GM10248 (cell line): ENCODE results near the gene CACNG7.
A peak's percentile ranks its signal among the peaks of the same experiment; 100 is the strongest.
"Not testable (repeated sequence)": the region's sequence is repeated elsewhere in the genome, so short reads cannot be mapped to it uniquely, and the experiment has no call there.

Experiments used
- CTCF ChIA-PET: fragments of 300-600 bp; sonication (Branson Sonifier 250); formaldehyde crosslinking; extraction: SDS; loops from one replicate; lab custom pipeline; 2021; ENCODE audit warnings: antibody characterized with exemption; lab: Yijun Ruan, JAX
- POLR2A ChIA-PET: fragments of 350-650 bp; sonication (Branson Sonifier 250); formaldehyde crosslinking; extraction: SDS; loops from one replicate; lab custom pipeline; 2020; ENCODE audit warnings: antibody characterized with exemption; lab: Yijun Ruan, JAX
- DNase-seq: peaks from one replicate; pipeline ENCODE4 v3.0.0; 2012; ENCODE audit errors: extremely low spot score
- CTCF ChIP-seq: IDR thresholded peaks from 2 replicates; pipeline ENCODE4 v1.5.1; 2012; ENCODE audit warnings: mild to moderate bottlenecking, low read depth; ENCODE audit errors: extremely low read depth, missing control alignments, control extremely low read depth

CACNG7 gene

GRCh38 chr19:53867225-53868090 lies 41.6 kb upstream of the CACNG7 start, which contains the start of gene MYADM:
MYADM (plus strand) TSS chr19:53867883; CDS start chr19:53873530, 5,647 bp downstream.
- CTCF ChIA-PET, result interaction anchor here (0.7 to 1.0 kb wide), 3 partner anchors 14 to 162 kb away, joined by 3 to 6 read pairs (median 3); no protein-coding TSS in a partner anchor
- peak; percentile 95 for DNase-seq
- POLR2A ChIA-PET, result interaction anchor here (0.5 to 2.1 kb wide), 4 partner anchors 10 to 270 kb away, joined by 5 to 9 read pairs (median 6); partner anchors contain the start of gene CNOT3
- TF ChIP-seq CTCF, result no peak

- DNase-seq, result no peak
- TF ChIP-seq CTCF, result no peak
- CTCF ChIA-PET, result interaction anchor here (0.7 to 1.0 kb wide), 2 partner anchors 15 to 161 kb away, joined by 3 to 6 read pairs; no protein-coding TSS in a partner anchor
- POLR2A ChIA-PET, result interaction anchor here (0.5 to 2.1 kb wide), 4 partner anchors 9 to 269 kb away, joined by 5 to 9 read pairs (median 6); partner anchors contain the start of gene CNOT3
These were observed 40.8 kb upstream of the CACNG7 start for GRCh38 chr19:53868091-53868891.

GRCh38 chr19:53868892-53869804 lies 39.9 kb upstream of the CACNG7 start:
- POLR2A ChIA-PET, result interaction anchor here (1.6 to 2.1 kb wide), 2 partner anchors 8 to 268 kb away, joined by 5 to 9 read pairs; partner anchors contain the start of gene CNOT3
- DNase-seq, result peak; percentile 84
- no peak for TF ChIP-seq CTCF
- CTCF ChIA-PET, result no interaction called here

- DNase-seq, POLR2A ChIA-PET: not testable (repeated sequence)
- CTCF ChIA-PET, result interaction anchor here (1.7 to 2.0 kb wide), 2 partner anchors 12 to 17 kb away, joined by 5 to 6 read pairs; partner anchors contain the start of gene PRKCG
These were observed 39.1 kb upstream of the CACNG7 start for GRCh38 chr19:53869805-53870484.

GRCh38 chr19:53870485-53870844 lies 38.6 kb upstream of the CACNG7 start:
- no peak for TF ChIP-seq CTCF
- no peak for DNase-seq
- POLR2A ChIA-PET, result no interaction called here
- CTCF ChIA-PET, result interaction anchor here (1.7 to 2.0 kb wide), 2 partner anchors 11 to 18 kb away, joined by 5 to 6 read pairs; partner anchors contain the start of gene PRKCG

- ChIA-PET CTCF (interaction anchor here (1.7 to 2.0 kb wide), 2 partner anchors 10 to 19 kb away, joined by 5 to 6 read pairs; partner anchors contain the start of gene PRKCG), POLR2A (interaction anchor here (0.5 kb wide), 1 partner anchor 1753 kb away, joined by 8 read pairs; the partner anchor contains the start of gene ZNF784)
- no peak for TF ChIP-seq CTCF
- DNase-seq, result no peak
These were observed 37.6 kb upstream of the CACNG7 start for GRCh38 chr19:53871454-53871853.
